ENCODE results near the gene AGBL4. TPM values are rescaled to one million over a fixed set of nuclear protein-coding genes. Genes with fewer than 3 reads are reported as not detected.

The AGBL4 gene
- total RNA-seq, 5 donors from 2014 or later (not counting 1 experiment from before 2014, with no cell fraction given), result 0.58 TPM; not detected in 4

DNA sequence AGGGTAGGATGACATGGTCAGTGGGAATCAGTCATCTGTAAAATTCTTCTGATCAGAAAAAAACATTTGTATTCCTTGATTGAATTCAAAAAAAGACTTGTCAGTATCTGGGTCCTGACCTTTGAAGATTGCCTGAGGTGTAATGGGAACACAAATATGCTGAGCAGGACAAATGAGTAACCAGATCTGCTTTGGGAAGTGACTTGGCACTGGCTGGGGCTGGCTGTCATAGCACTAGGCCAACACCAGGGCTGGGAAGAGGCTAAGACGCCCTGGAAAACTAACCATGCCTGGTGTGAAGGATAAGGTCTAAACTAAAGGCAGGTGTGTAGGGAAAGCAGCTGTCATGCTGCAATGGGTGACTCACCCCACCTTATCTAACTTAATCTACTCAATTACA is 794.2 kb downstream of the AGBL4 start:
- no peak overlapping the region for H3K27ac Mint-ChIP-seq
- no peaks in the 10 kb centered on the region for H3K9me3 ChIP-seq
- H3K4me3 ChIP-seq (ENCODE audit: control insufficient read depth in 1 of 2, extremely low read depth in 1 of 2, low read length in 1 of 2), result no peak overlapping the region
- H3K27me3 ChIP-seq (replicated peaks in 1 of 2; ENCODE audit: control insufficient read depth in 2 of 2, extremely low read depth in 1 of 2, insufficient read depth in 2 of 2, low read length in 1 of 2), result no peaks in the 10 kb centered on the region
- DNase-seq, result no peak
- no peak overlapping the region for H3K4me3 Mint-ChIP-seq
- H3K4me1 ChIP-seq (ENCODE audit: control insufficient read depth in 1 of 2, extremely low read depth in 1 of 2, insufficient read depth in 2 of 2, low read length in 2 of 2), result no peaks in the 10 kb centered on the region
- H3K27ac ChIP-seq (ENCODE audit: low read length), result no peak overlapping the region
- no peaks in the 10 kb centered on the region for H3K4me1 Mint-ChIP-seq
- no peaks in the 10 kb centered on the region for H3K36me3 ChIP-seq (ENCODE audit: control insufficient read depth in 2 of 2, extremely low read depth in 1 of 2, insufficient read depth in 1 of 2, low read length in 1 of 2)
- H3K36me3 Mint-ChIP-seq, result no peaks in the 10 kb centered on the region
- WGBS (ENCODE audit: insufficient coverage), result no CpG with 5 or more reads among the region's 1 CpG
- no peaks in the 10 kb centered on the region for H3K9me3 Mint-ChIP-seq
- no peak for ATAC-seq (replicated peaks in 1 of 4)
- H3K27me3 Mint-ChIP-seq, result no peaks in the 10 kb centered on the region
- CTCF ChIA-PET, result no interaction called here
- POLR2A ChIA-PET, result no interaction called here

DNA sequence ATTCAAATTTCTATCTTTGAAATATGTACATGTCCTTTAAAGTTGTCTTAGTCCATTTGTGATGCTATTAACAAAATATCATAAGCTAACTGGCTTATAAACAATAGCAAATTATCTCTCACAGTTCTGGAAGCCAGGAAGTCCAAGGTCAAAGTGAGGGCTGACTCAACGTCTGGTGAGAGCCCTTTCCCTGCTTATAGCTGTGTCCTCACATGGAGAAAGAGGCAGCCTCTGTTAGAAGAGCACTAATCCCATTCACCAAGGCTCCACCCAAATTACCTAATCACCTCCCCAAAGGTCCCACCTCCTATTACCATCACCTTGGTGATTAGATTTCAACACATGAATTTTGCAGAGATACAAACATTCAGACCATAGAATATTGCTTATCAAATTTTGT is 797.0 kb downstream of the AGBL4 start:
- no peak overlapping the region for H3K27ac ChIP-seq (ENCODE audit: low read length)
- H3K9me3 Mint-ChIP-seq, result no peaks in the 10 kb centered on the region
- H3K36me3 ChIP-seq (ENCODE audit: control insufficient read depth in 2 of 2, extremely low read depth in 1 of 2, insufficient read depth in 1 of 2, low read length in 1 of 2), result no peaks in the 10 kb centered on the region
- WGBS (ENCODE audit: insufficient coverage), result no CpG with 5 or more reads among the region's 1 CpG
- H3K4me3 ChIP-seq (ENCODE audit: control insufficient read depth in 1 of 2, extremely low read depth in 1 of 2, low read length in 1 of 2), result no peak overlapping the region
- no peak overlapping the region for H3K27ac Mint-ChIP-seq
- ATAC-seq (replicated peaks in 1 of 4), result no peak
- no peaks in the 10 kb centered on the region for H3K9me3 ChIP-seq
- no peaks in the 10 kb centered on the region for H3K36me3 Mint-ChIP-seq
- no peaks in the 10 kb centered on the region for H3K27me3 Mint-ChIP-seq
- POLR2A ChIA-PET, result no interaction called here
- no peaks in the 10 kb centered on the region for H3K4me1 ChIP-seq (ENCODE audit: control insufficient read depth in 1 of 2, extremely low read depth in 1 of 2, insufficient read depth in 2 of 2, low read length in 2 of 2)
- no peak for DNase-seq
- CTCF ChIA-PET, result no interaction called here
- no peaks in the 10 kb centered on the region for H3K4me1 Mint-ChIP-seq
- H3K4me3 Mint-ChIP-seq, result no peak overlapping the region
- H3K27me3 ChIP-seq (replicated peaks in 1 of 2; ENCODE audit: control insufficient read depth in 2 of 2, extremely low read depth in 1 of 2, insufficient read depth in 2 of 2, low read length in 1 of 2), result no peaks in the 10 kb centered on the region

DNA sequence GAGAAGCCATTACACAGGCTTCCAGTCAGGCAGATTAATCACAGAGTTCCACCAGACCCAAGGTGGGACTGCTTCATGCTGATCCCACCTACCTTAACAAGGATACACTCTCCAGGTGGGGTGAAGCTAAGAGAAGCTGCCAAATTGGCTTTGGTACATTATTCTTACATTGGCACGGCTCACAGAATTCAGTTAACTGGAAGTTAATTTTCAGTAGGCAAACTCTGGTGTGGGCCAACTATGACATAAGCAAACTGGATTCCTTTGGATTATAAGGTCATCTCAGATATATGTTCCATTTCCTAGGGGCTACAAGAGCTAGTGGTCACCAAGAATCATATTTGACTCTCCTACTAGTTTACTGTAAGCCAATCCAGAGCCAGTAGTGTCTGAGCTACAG is 798.3 kb downstream of the AGBL4 start:
- no peaks in the 10 kb centered on the region for H3K4me1 ChIP-seq (ENCODE audit: control insufficient read depth in 1 of 2, extremely low read depth in 1 of 2, insufficient read depth in 2 of 2, low read length in 2 of 2)
- no peak overlapping the region for H3K27ac Mint-ChIP-seq
- H3K9me3 ChIP-seq, result no peaks in the 10 kb centered on the region
- H3K27ac ChIP-seq (ENCODE audit: low read length), result no peak overlapping the region
- H3K4me3 Mint-ChIP-seq, result no peak overlapping the region
- no peaks in the 10 kb centered on the region for H3K36me3 ChIP-seq (ENCODE audit: control insufficient read depth in 2 of 2, extremely low read depth in 1 of 2, insufficient read depth in 1 of 2, low read length in 1 of 2)
- no peaks in the 10 kb centered on the region for H3K9me3 Mint-ChIP-seq
- no peak overlapping the region for H3K4me3 ChIP-seq (ENCODE audit: control insufficient read depth in 1 of 2, extremely low read depth in 1 of 2, low read length in 1 of 2)
- POLR2A ChIA-PET, result no interaction called here
- ATAC-seq (replicated peaks in 1 of 4), result no peak
- WGBS (ENCODE audit: insufficient coverage), result 60% methylated on average over 1 of the region's 1 CpG
- CTCF ChIA-PET, result no interaction called here
- no peaks in the 10 kb centered on the region for H3K4me1 Mint-ChIP-seq
- no peaks in the 10 kb centered on the region for H3K27me3 ChIP-seq (replicated peaks in 1 of 2; ENCODE audit: control insufficient read depth in 2 of 2, extremely low read depth in 1 of 2, insufficient read depth in 2 of 2, low read length in 1 of 2)
- DNase-seq, result no peak
- H3K36me3 Mint-ChIP-seq, result no peaks in the 10 kb centered on the region
- no peaks in the 10 kb centered on the region for H3K27me3 Mint-ChIP-seq

- Histone ChIP-seq H3K4me3 (ENCODE audit: control insufficient read depth in 1 of 2, extremely low read depth in 1 of 2, low read length in 1 of 2) (no peak overlapping the region), H3K36me3 (ENCODE audit: control insufficient read depth in 2 of 2, extremely low read depth in 1 of 2, insufficient read depth in 1 of 2, low read length in 1 of 2) (no peaks in the 10 kb centered on the region), H3K27ac (ENCODE audit: low read length) (no peak overlapping the region), H3K27me3 (replicated peaks in 1 of 2; ENCODE audit: control insufficient read depth in 2 of 2, extremely low read depth in 1 of 2, insufficient read depth in 2 of 2, low read length in 1 of 2) (no peaks in the 10 kb centered on the region), H3K4me1 (ENCODE audit: control insufficient read depth in 1 of 2, extremely low read depth in 1 of 2, insufficient read depth in 2 of 2, low read length in 2 of 2) (no peaks in the 10 kb centered on the region), H3K9me3 (no peaks in the 10 kb centered on the region)
- Mint-ChIP-seq H3K36me3 (no peaks in the 10 kb centered on the region), H3K4me1 (no peaks in the 10 kb centered on the region), H3K4me3 (no peak overlapping the region), H3K27me3 (peaks cover 0 to 5% of the 10 kb centered on the region in 2 donors), H3K9me3 (peaks cover 2 to 7% (median 4%) of the 10 kb centered on the region in 3 donors), H3K27ac (no peak overlapping the region)
- no CpG with 5 or more reads among the region's 4 CpGs for WGBS (ENCODE audit: insufficient coverage)
- CTCF ChIA-PET, result no interaction called here
- ATAC-seq (replicated peaks in 1 of 4) (no peak), DNase-seq (no peak)
- POLR2A ChIA-PET, result no interaction called here
These were observed 810.5 kb downstream of the AGBL4 start for GRCh38 chr1:49213301-49213700.

GRCh38 chr1:49208712-49209111 is 815.0 kb downstream of the AGBL4 start:
- ChIA-PET POLR2A (no interaction called here), CTCF (no interaction called here)
- no peak overlapping the region for H3K4me3 ChIP-seq (ENCODE audit: control insufficient read depth in 1 of 2, extremely low read depth in 1 of 2, low read length in 1 of 2)
- no peaks in the 10 kb centered on the region for H3K9me3 ChIP-seq
- H3K27ac Mint-ChIP-seq, result no peak overlapping the region
- ATAC-seq (replicated peaks in 1 of 4) (no peak), DNase-seq (no peak)
- H3K36me3 Mint-ChIP-seq, result no peaks in the 10 kb centered on the region
- 100% methylated on average over 1 of the region's 4 CpGs for WGBS (ENCODE audit: insufficient coverage)
- H3K27me3 ChIP-seq (replicated peaks in 1 of 2; ENCODE audit: control insufficient read depth in 2 of 2, extremely low read depth in 1 of 2, insufficient read depth in 2 of 2, low read length in 1 of 2), result no peaks in the 10 kb centered on the region
- no peaks in the 10 kb centered on the region for H3K4me1 ChIP-seq (ENCODE audit: control insufficient read depth in 1 of 2, extremely low read depth in 1 of 2, insufficient read depth in 2 of 2, low read length in 2 of 2)
- no peaks in the 10 kb centered on the region for H3K36me3 ChIP-seq (ENCODE audit: control insufficient read depth in 2 of 2, extremely low read depth in 1 of 2, insufficient read depth in 1 of 2, low read length in 1 of 2)
- peaks cover 0 to 7% (median 4%) of the 10 kb centered on the region in 3 donors for H3K9me3 Mint-ChIP-seq
- H3K4me3 Mint-ChIP-seq, result no peak overlapping the region
- no peak overlapping the region for H3K27ac ChIP-seq (ENCODE audit: low read length)
- H3K27me3 Mint-ChIP-seq, result peaks cover 0 to 5% of the 10 kb centered on the region in 2 donors
- no peaks in the 10 kb centered on the region for H3K4me1 Mint-ChIP-seq

- Mint-ChIP-seq H3K4me3 (no peak overlapping the region), H3K9me3 (peaks cover 11 to 15% (median 12%) of the 10 kb centered on the region in 3 donors), H3K27me3 (peaks cover 0 to 2% of the 10 kb centered on the region in 2 donors), H3K27ac (no peak overlapping the region), H3K4me1 (no peaks in the 10 kb centered on the region), H3K36me3 (no peaks in the 10 kb centered on the region)
- H3K9me3 ChIP-seq, result no peaks in the 10 kb centered on the region
- H3K4me1 ChIP-seq (ENCODE audit: control insufficient read depth in 1 of 2, extremely low read depth in 1 of 2, insufficient read depth in 2 of 2, low read length in 2 of 2), result no peaks in the 10 kb centered on the region
- no peak overlapping the region for H3K4me3 ChIP-seq (ENCODE audit: control insufficient read depth in 1 of 2, extremely low read depth in 1 of 2, low read length in 1 of 2)
- no peak for DNase-seq
- H3K27ac ChIP-seq (ENCODE audit: low read length), result no peak overlapping the region
- ATAC-seq (replicated peaks in 1 of 4), result no peak
- POLR2A ChIA-PET, result no interaction called here
- CTCF ChIA-PET, result no interaction called here
- no peaks in the 10 kb centered on the region for H3K36me3 ChIP-seq (ENCODE audit: control insufficient read depth in 2 of 2, extremely low read depth in 1 of 2, insufficient read depth in 1 of 2, low read length in 1 of 2)
- no CpG with 5 or more reads among the region's 1 CpG for WGBS (ENCODE audit: insufficient coverage)
- no peaks in the 10 kb centered on the region for H3K27me3 ChIP-seq (replicated peaks in 1 of 2; ENCODE audit: control insufficient read depth in 2 of 2, extremely low read depth in 1 of 2, insufficient read depth in 2 of 2, low read length in 1 of 2)
These were observed 819.0 kb downstream of the AGBL4 start for GRCh38 chr1:49204720-49205119.

- CTCF ChIA-PET, result no interaction called here
- WGBS (ENCODE audit: insufficient coverage), result no CpG with 5 or more reads among the region's 1 CpG
These were observed 823.0 kb downstream of the AGBL4 start for GRCh38 chr1:49200738-49201137.

More at GRCh38 chr1:49200738-49201137, 823.0 kb downstream of the AGBL4 start:
- no peak overlapping the region for H3K27ac ChIP-seq (ENCODE audit: low read length)
- ATAC-seq (replicated peaks in 1 of 4) (no peak), DNase-seq (no peak)
- no peaks in the 10 kb centered on the region for H3K9me3 ChIP-seq
- H3K4me3 ChIP-seq (ENCODE audit: control insufficient read depth in 1 of 2, extremely low read depth in 1 of 2, low read length in 1 of 2), result no peak overlapping the region
- POLR2A ChIA-PET, result no interaction called here
- H3K36me3 Mint-ChIP-seq, result no peaks in the 10 kb centered on the region
- H3K4me1 Mint-ChIP-seq, result no peaks in the 10 kb centered on the region
- no peaks in the 10 kb centered on the region for H3K27me3 ChIP-seq (replicated peaks in 1 of 2; ENCODE audit: control insufficient read depth in 2 of 2, extremely low read depth in 1 of 2, insufficient read depth in 2 of 2, low read length in 1 of 2)
- H3K4me1 ChIP-seq (ENCODE audit: control insufficient read depth in 1 of 2, extremely low read depth in 1 of 2, insufficient read depth in 2 of 2, low read length in 2 of 2), result no peaks in the 10 kb centered on the region
- peaks cover 0 to 2% of the 10 kb centered on the region in 2 donors for H3K27me3 Mint-ChIP-seq
- H3K9me3 Mint-ChIP-seq, result peaks cover 12 to 20% (median 19%) of the 10 kb centered on the region in 3 donors
- H3K4me3 Mint-ChIP-seq, result no peak overlapping the region
- no peak overlapping the region for H3K27ac Mint-ChIP-seq
- no peaks in the 10 kb centered on the region for H3K36me3 ChIP-seq (ENCODE audit: control insufficient read depth in 2 of 2, extremely low read depth in 1 of 2, insufficient read depth in 1 of 2, low read length in 1 of 2)
